IMR-90 (cell line): Measurements from ENCODE around the gene AP1S1. TPM values are rescaled to one million over a fixed set of nuclear protein-coding genes. Genes with fewer than 3 reads are reported as not detected.

Source experiments
- ATAC-seq: fragments of 200-7000 bp; cut with Tn5 transposase; 2 replicates; pipeline ENCODE4 v1.9.1; 2020; ENCODE audit warnings: low read depth, mild to moderate bottlenecking, moderate library complexity
- BruUV-seq: library from RNA; stranded (reverse); fragments of 400-500 nt; replicated peaks from 2 replicates; lab custom pipeline; 2021; lab: Mats Ljungman, UMichigan
- CTCF ChIA-PET: fragments of 300-600 bp; formaldehyde crosslinking; extraction: SDS; loops from one replicate; lab custom pipeline; 2021; ENCODE audit warnings: antibody characterized with exemption; lab: Yijun Ruan, JAX
- POLR2A ChIA-PET: fragments of 300-600 bp; sonication (Branson Sonifier 250); formaldehyde crosslinking; loops from one replicate; lab custom pipeline; 2022; ENCODE audit warnings: antibody characterized with exemption; ENCODE audit not compliant: unreplicated experiment; lab: Charles Lee
- DNase-seq: peaks from one replicate; pipeline ENCODE4 v3.0.0; 2013
- H2AFZ ChIP-seq: replicated peaks from 2 replicates; pipeline ENCODE3; 2013; ENCODE audit warnings: low read length, mild to moderate bottlenecking; ENCODE audit not compliant: poor library complexity
- H2AK5ac ChIP-seq: 2 replicates; pipeline ENCODE4 v1.6.1; 2013; ENCODE audit warnings: low read depth, low read length, inconsistent platforms
- H2AK9ac ChIP-seq: replicated peaks from 2 replicates; pipeline ENCODE3; 2013; ENCODE audit warnings: mild to moderate bottlenecking, low read depth, low read length, moderate library complexity; ENCODE audit not compliant: poor library complexity
- H2BK120ac ChIP-seq: 2 replicates; pipeline ENCODE4 v1.6.1; 2013; ENCODE audit warnings: low read depth, low read length, inconsistent platforms
- H2BK15ac ChIP-seq: 3 replicates; pipeline ENCODE4 v1.6.1; 2013; ENCODE audit warnings: low read depth, low read length, inconsistent platforms
- H2BK20ac ChIP-seq: 2 replicates; pipeline ENCODE4 v1.6.1; 2013; ENCODE audit warnings: low read depth, mild to moderate bottlenecking, inconsistent platforms, low read length, moderate library complexity
- H2BK5ac ChIP-seq: 2 replicates; pipeline ENCODE4 v1.6.1; 2013; ENCODE audit warnings: mild to moderate bottlenecking, low read depth, low read length, inconsistent platforms; ENCODE audit not compliant: poor library complexity, severe bottlenecking
- H3K14ac ChIP-seq: replicated peaks from 2 replicates; pipeline ENCODE4 v1.6.1; 2013; ENCODE audit warnings: low read depth, low read length, inconsistent platforms
- H3K18ac ChIP-seq: 2 replicates; pipeline ENCODE4 v1.6.1; 2013; ENCODE audit warnings: low read depth, low read length, control low read depth
- H3K23ac ChIP-seq: 2 replicates; pipeline ENCODE4 v1.6.1; 2013; ENCODE audit warnings: low read depth, low read length, inconsistent platforms
- H3K27ac ChIP-seq: 2 replicates; pipeline ENCODE4 v1.5.1; 2013; ENCODE audit warnings: mild to moderate bottlenecking, control low read depth, low read length; ENCODE audit not compliant: insufficient read depth
- H3K27me3 ChIP-seq: 2 replicates; pipeline ENCODE4 v1.6.1; 2013; ENCODE audit warnings: low read length; ENCODE audit not compliant: control insufficient read depth, insufficient read depth
- H3K36me3 ChIP-seq: 2 replicates; pipeline ENCODE4 v1.6.1; 2013; ENCODE audit warnings: low read length, mixed read lengths; ENCODE audit not compliant: control insufficient read depth, insufficient read depth
- H3K4ac ChIP-seq: 2 replicates; pipeline ENCODE4 v1.6.1; 2013; ENCODE audit warnings: low read depth, low read length, inconsistent platforms
- H3K4me1 ChIP-seq: 2 replicates; pipeline ENCODE4 v1.6.1; 2013; ENCODE audit warnings: low read length, mixed read lengths; ENCODE audit not compliant: control insufficient read depth, insufficient read depth
- H3K4me2 ChIP-seq: 2 replicates; pipeline ENCODE4 v1.6.1; 2013; ENCODE audit warnings: low read depth, mild to moderate bottlenecking, control low read depth, low read length, moderate library complexity
- H3K4me3 ChIP-seq: 2 replicates; pipeline ENCODE4 v1.5.1; 2013; ENCODE audit warnings: low read depth, mild to moderate bottlenecking, control low read depth, low read length, moderate library complexity; ENCODE audit not compliant: insufficient read depth
- H3K56ac ChIP-seq: 2 replicates; pipeline ENCODE4 v1.6.1; 2013; ENCODE audit warnings: low read length, inconsistent platforms; ENCODE audit not compliant: insufficient read depth; ENCODE audit errors: extremely low read depth
- H3K79me1 ChIP-seq, 2 experiments: 2 replicates each; pipeline ENCODE4 v1.6.1; 2013; ENCODE audit warnings: low read length in 2 of 2, inconsistent platforms in 1 of 2, low read depth in 1 of 2
- H3K9ac ChIP-seq: 2 replicates; pipeline ENCODE4 v1.6.1; 2013; ENCODE audit warnings: low read depth, low read length, control low read depth
- H3K9me1 ChIP-seq: 2 replicates; pipeline ENCODE4 v1.6.1; 2013; ENCODE audit warnings: low read length, inconsistent platforms; ENCODE audit not compliant: insufficient read depth
- H3K9me3 ChIP-seq: 2 replicates; pipeline ENCODE4 v1.6.1; 2013; ENCODE audit warnings: low read length; ENCODE audit not compliant: control insufficient read depth, insufficient read depth
- H4K20me1 ChIP-seq: 2 replicates; pipeline ENCODE4 v1.6.1; 2013; ENCODE audit warnings: low read length, inconsistent platforms; ENCODE audit not compliant: insufficient read depth
- H4K5ac ChIP-seq: 2 replicates; pipeline ENCODE4 v1.6.1; 2013; ENCODE audit warnings: mild to moderate bottlenecking, low read depth, low read length, control low read depth
- H4K8ac ChIP-seq, 2 experiments: 2 replicates each; pipeline ENCODE4 v1.6.1; 2013; ENCODE audit warnings: low read depth in 2 of 2, low read length in 2 of 2, control low read depth in 1 of 2, inconsistent platforms in 1 of 2
- H4K91ac ChIP-seq: 2 replicates; pipeline ENCODE4 v1.6.1; 2013; ENCODE audit warnings: low read depth, low read length, inconsistent platforms; ENCODE audit not compliant: insufficient read depth
- BHLHE40 ChIP-seq: fragments of 150-350 bp; IDR thresholded peaks from 2 replicates; pipeline ENCODE4 v1.6.1; 2016; ENCODE audit warnings: mild to moderate bottlenecking, low read depth, low read length
- MAFK ChIP-seq: IDR thresholded peaks from 2 replicates; pipeline ENCODE4 v1.6.1; 2012; ENCODE audit warnings: low read depth, low read length, improper control_type of control experiment
- MAZ ChIP-seq: IDR thresholded peaks from 2 replicates; pipeline ENCODE4 v1.6.1; 2012; ENCODE audit warnings: low read depth, mild to moderate bottlenecking, low read length, improper control_type of control experiment, moderate library complexity, borderline replicate concordance
- MXI1 ChIP-seq: IDR thresholded peaks from 2 replicates; pipeline ENCODE4 v1.6.1; 2012; ENCODE audit warnings: low read depth, mild to moderate bottlenecking, low read length, moderate library complexity, borderline replicate concordance
- RAD21 ChIP-seq: IDR thresholded peaks from 2 replicates; pipeline ENCODE4 v1.6.1; 2012; ENCODE audit warnings: low read length, improper control_type of control experiment
- RCOR1 ChIP-seq: IDR thresholded peaks from 2 replicates; pipeline ENCODE4 v1.6.1; 2012; ENCODE audit warnings: mild to moderate bottlenecking, low read length, improper control_type of control experiment; ENCODE audit not compliant: insufficient replicate concordance
- SMC3 ChIP-seq: fragments of 150-350 bp; IDR thresholded peaks from 2 replicates; pipeline ENCODE4 v1.6.1; 2016; ENCODE audit warnings: low read depth, mild to moderate bottlenecking, antibody characterized with exemption, low read length, moderate library complexity
- WGBS, 2 experiments: methylation state at CpG; one replicate each; pipeline versions ENCODE4 v1.1.5 to v1.1.7; 2013; ENCODE audit warnings: missing lambda C conversion rate in 2 of 2; ENCODE audit not compliant: insufficient read length in 1 of 2; ENCODE audit errors: extremely low coverage in 2 of 2; 5-methylcytosine and 5-hydroxymethylcytosine counted together
- dilution Hi-C: fragments of 300-500 bp; cut with HindIII; formaldehyde crosslinking; loops from one replicate; pipeline ENCODE4 v1.14.3; 2018; ENCODE audit warnings: low sequenced_read_pairs; ENCODE audit not compliant: unreplicated experiment
- in situ Hi-C: fragments of 300-500 bp; cut with MboI; formaldehyde crosslinking; loops from 3 replicates; pipeline ENCODE4 v1.14.3; 2019; ENCODE audit warnings: low sequenced_read_pairs, inconsistent platforms, mixed read lengths
- intact Hi-C: fragments of 100-400 bp; cut with micrococcal nuclease; formaldehyde crosslinking; loops from 2 replicates; pipeline ENCODE4 v1.10.0; 2022
- polyA plus RNA-seq, 3 experiments: library from polyadenylated mRNA; depleted of rRNA; stranded (reverse); fragments of >200 nt; gene quantifications; 2 replicates each; pipeline ENCODE4 v1.2.3, GENCODE V29; 2012; ENCODE audit warnings: low replicate concordance in 1 of 3
- total RNA-seq: library from RNA; depleted of rRNA; stranded (reverse); fragments of >200 nt; gene quantifications from 2 replicates; pipeline ENCODE4 v1.2.3, GENCODE V29; 2012
- TF ChIP-seq, protein P1 (sequence below): fragments of 150-350 bp; IDR thresholded peaks from 2 replicates; pipeline ENCODE4 v1.6.1; 2016; ENCODE audit warnings: low read depth, mild to moderate bottlenecking, low read length, moderate library complexity, borderline replicate concordance

AP1S1 gene
- total and polyA plus RNA-seq, 2 of the 4 experiments (the other 2 are of a cell fraction) = 187 to 295 TPM

- H3K27me3 ChIP-seq = peaks cover 54% of the 10 kb centered on the region
- TF ChIP-seq SMC3 (no peak), RAD21 (no peak), MAZ (no peak), MXI1 (no peak), BHLHE40 (no peak), RCOR1 (no peak), MAFK (no peak)
- TF ChIP-seq, protein P1, sequence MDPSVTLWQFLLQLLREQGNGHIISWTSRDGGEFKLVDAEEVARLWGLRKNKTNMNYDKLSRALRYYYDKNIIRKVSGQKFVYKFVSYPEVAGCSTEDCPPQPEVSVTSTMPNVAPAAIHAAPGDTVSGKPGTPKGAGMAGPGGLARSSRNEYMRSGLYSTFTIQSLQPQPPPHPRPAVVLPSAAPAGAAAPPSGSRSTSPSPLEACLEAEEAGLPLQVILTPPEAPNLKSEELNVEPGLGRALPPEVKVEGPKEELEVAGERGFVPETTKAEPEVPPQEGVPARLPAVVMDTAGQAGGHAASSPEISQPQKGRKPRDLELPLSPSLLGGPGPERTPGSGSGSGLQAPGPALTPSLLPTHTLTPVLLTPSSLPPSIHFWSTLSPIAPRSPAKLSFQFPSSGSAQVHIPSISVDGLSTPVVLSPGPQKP = no peak
- no peak overlapping the region for H2AK9ac ChIP-seq
- no peaks in the 10 kb centered on the region for H3K9me3 ChIP-seq
- no peak overlapping the region for H3K56ac ChIP-seq
- no peak overlapping the region for H4K91ac ChIP-seq
- no peaks in the 10 kb centered on the region for H3K36me3 ChIP-seq
- peaks cover 0 to 3% of the 10 kb centered on the region in 2 experiments; a peak in 1 of 4 replicates for H3K79me1 ChIP-seq
- no peak overlapping the region for H3K9ac ChIP-seq
- H2BK15ac ChIP-seq = no peak overlapping the region
- peak overlapping the region; percentile 35; the same call in 1 of the 2 replicates for H3K4me2 ChIP-seq
- dilution Hi-C loops = no loop called here
- no peak overlapping the region for H3K14ac ChIP-seq
- BruUV-seq = no TSS peak
- DNase-seq (no peak), ATAC-seq (no peak)
- no peak overlapping the region for H2BK120ac ChIP-seq
- H4K8ac ChIP-seq = no peak overlapping the region
- ChIA-PET CTCF (interaction anchor here (1.0 kb wide), 1 partner anchor 24 kb away, joined by 8 read pairs; no protein-coding TSS in a partner anchor), POLR2A (no interaction called here)
- no peak overlapping the region for H3K18ac ChIP-seq
- no peak overlapping the region for H4K5ac ChIP-seq
- H3K9me1 ChIP-seq = peaks cover 14% of the 10 kb centered on the region
- no peak overlapping the region for H3K4me3 ChIP-seq
- H3K4ac ChIP-seq = no peak overlapping the region; the same call in 1 of the 2 replicates
- peaks cover 22% of the 10 kb centered on the region for H3K4me1 ChIP-seq
- in situ Hi-C loops = no loop called here
- intact Hi-C loops = no loop called here
- H4K20me1 ChIP-seq = peaks cover 14% of the 10 kb centered on the region; the same call in 1 of the 2 replicates
- 0% methylated on average over 2 of the region's 12 CpGs; no CpG with 5 or more reads in 1 of the 2 experiments for WGBS, 2 experiments
- no peak overlapping the region for H2BK5ac ChIP-seq
- no peak overlapping the region for H2AK5ac ChIP-seq
- 0 out of 2 replicates have a peak overlapping the region, but pooled peaks have one; percentile 36 for H3K23ac ChIP-seq
- no peak overlapping the region; the same call in 1 of the 2 replicates for H2BK20ac ChIP-seq
- H2AFZ ChIP-seq = no peak overlapping the region
- H3K27ac ChIP-seq = no peak overlapping the region
Observed at GRCh38 chr7:101167645-101168411, 13.6 kb downstream of the AP1S1 start.
